Caco-2 (cell line): Measurements from ENCODE around the gene ACTG2. TPM values are rescaled to one million over a fixed set of nuclear protein-coding genes. Genes with fewer than 3 reads are reported as not detected.

Source experiments
- BruUV-seq: library from RNA; stranded (reverse); fragments of 400-500 nt; replicated peaks from 2 replicates; lab custom pipeline; 2021; lab: Mats Ljungman, UMichigan
- CTCF ChIA-PET: fragments of 300-600 bp; sonication (Branson Sonifier 250); formaldehyde crosslinking; loops from one replicate; lab custom pipeline; 2022; ENCODE audit warnings: antibody characterized with exemption; lab: Charles Lee
- POLR2A ChIA-PET: fragments of 300-600 bp; sonication (Branson Sonifier 250); formaldehyde crosslinking; loops from one replicate; lab custom pipeline; 2022; ENCODE audit warnings: antibody characterized with exemption; lab: Charles Lee
- DNase-seq, 2 experiments: peaks; one replicate each; pipeline versions ENCODE4 v3.0.0 to v3.0.0-alpha.2; 2020 to 2022
- H3K27me3 ChIP-seq: replicated peaks from 2 replicates; pipeline ENCODE4 v1.6.0; 2011; ENCODE audit warnings: low read length; ENCODE audit not compliant: control insufficient read depth, insufficient read depth
- H3K36me3 ChIP-seq: 2 replicates; pipeline ENCODE4 v1.5.1; 2011; ENCODE audit warnings: low read length; ENCODE audit not compliant: control insufficient read depth, insufficient read depth
- H3K4me1 ChIP-seq: fragments of 250-450 bp; sonication (Bioruptor Pico); 2 replicates; pipeline ENCODE4 v1.5.1; 2020; ENCODE audit warnings: mild to moderate bottlenecking
- H3K4me3 ChIP-seq: 2 replicates; pipeline ENCODE4 v1.5.1; 2011; ENCODE audit warnings: low read depth, mild to moderate bottlenecking, control low read depth, low read length
- H3K9me3 ChIP-seq: fragments of 250-450 bp; sonication (Bioruptor Pico); 2 replicates; pipeline ENCODE4 v1.5.1; 2020; ENCODE audit warnings: mild to moderate bottlenecking, moderate library complexity
- H3K27ac Mint-ChIP-seq: one replicate; pipeline ENCODE4 v1.8.0; 2022; ENCODE audit warnings: mixed read lengths; ENCODE audit not compliant: unreplicated experiment
- H3K27me3 Mint-ChIP-seq: one replicate; pipeline ENCODE4 v1.8.0; 2022; ENCODE audit warnings: mixed read lengths; ENCODE audit not compliant: insufficient read depth, unreplicated experiment
- H3K36me3 Mint-ChIP-seq: one replicate; pipeline ENCODE4 v1.8.0; 2022; ENCODE audit warnings: mild to moderate bottlenecking, mixed read lengths; ENCODE audit not compliant: insufficient read depth, unreplicated experiment
- H3K4me1 Mint-ChIP-seq: one replicate; pipeline ENCODE4 v1.8.0; 2022; ENCODE audit warnings: low read depth, mixed read lengths; ENCODE audit not compliant: unreplicated experiment
- H3K4me3 Mint-ChIP-seq: one replicate; pipeline ENCODE4 v1.8.0; 2022; ENCODE audit warnings: mild to moderate bottlenecking, moderate library complexity, mixed read lengths; ENCODE audit not compliant: unreplicated experiment
- H3K9me3 Mint-ChIP-seq: one replicate; pipeline ENCODE4 v1.8.0; 2022; ENCODE audit warnings: mixed read lengths; ENCODE audit not compliant: unreplicated experiment
- CTCF ChIP-seq, 2 experiments: fragments of 200-600 bp in 1 of 2; IDR thresholded peaks; 1 replicate in 1 of 2; 2 replicates in 1 of 2; pipeline versions ENCODE4 v1.5.1 to v1.8.0; 2011 to 2022; ENCODE audit warnings: antibody characterized with exemption in 1 of 2, control low read depth in 1 of 2, inconsistent platforms in 1 of 2, low read depth in 1 of 2, low read length in 1 of 2, mild to moderate bottlenecking in 1 of 2, moderate library complexity in 1 of 2; ENCODE audit not compliant: insufficient read depth in 1 of 2, severe bottlenecking in 1 of 2, unreplicated experiment in 1 of 2
- intact Hi-C: fragments of 100-400 bp; cut with micrococcal nuclease; formaldehyde crosslinking; loops from one replicate; pipeline ENCODE4 v1.10.0; 2022; ENCODE audit not compliant: unreplicated experiment
- total RNA-seq: library from RNA; stranded (reverse); gene quantifications from 2 replicates; pipeline ENCODE4 v1.2.3, GENCODE V29; 2022

The ACTG2 gene
- total RNA-seq, 1 experiment from 2014 or later: 2.6 TPM

DNA sequence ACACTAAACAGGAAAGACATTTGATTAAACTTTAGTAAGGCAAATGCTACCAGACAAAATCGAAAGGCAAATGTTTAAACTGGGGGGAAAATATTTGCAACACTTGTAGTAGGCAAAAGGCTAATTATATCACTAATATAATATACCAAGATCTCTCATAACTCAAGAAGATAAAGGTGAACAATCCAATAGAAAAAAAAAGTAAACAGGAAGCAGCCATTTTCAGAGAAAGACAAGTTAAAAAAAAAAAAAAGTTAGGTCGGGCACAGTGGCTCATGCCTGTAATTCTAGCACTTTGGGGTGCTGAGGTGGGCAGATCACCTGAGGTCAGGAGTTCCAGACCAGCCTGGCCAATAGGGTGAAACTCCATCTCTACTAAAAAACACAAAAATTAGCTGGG lies 4.4 kb upstream of the ACTG2 start:
- Mint-ChIP-seq H3K9me3 (no peaks in the 10 kb centered on the region), H3K27me3 (peaks cover 8% of the 10 kb centered on the region), H3K4me3 (no peak overlapping the region), H3K36me3 (no peaks in the 10 kb centered on the region), H3K27ac (no peak overlapping the region), H3K4me1 (no peaks in the 10 kb centered on the region)
- BruUV-seq: no TSS peak
- intact Hi-C loops: no loop called here
- ChIA-PET CTCF (no interaction called here), POLR2A (no interaction called here)
- Histone ChIP-seq H3K4me3 (no peak overlapping the region), H3K9me3 (no peaks in the 10 kb centered on the region), H3K36me3 (no peaks in the 10 kb centered on the region), H3K4me1 (no peaks in the 10 kb centered on the region), H3K27me3 (no peaks in the 10 kb centered on the region)
- no peak for TF ChIP-seq CTCF (IDR thresholded peaks at IDR 0.05; ENCODE audit: insufficient read depth in 1 of 2, low read depth in 1 of 2, low read length in 1 of 2, severe bottlenecking in 1 of 2, unreplicated experiment in 1 of 2)
- no peak for DNase-seq

DNA sequence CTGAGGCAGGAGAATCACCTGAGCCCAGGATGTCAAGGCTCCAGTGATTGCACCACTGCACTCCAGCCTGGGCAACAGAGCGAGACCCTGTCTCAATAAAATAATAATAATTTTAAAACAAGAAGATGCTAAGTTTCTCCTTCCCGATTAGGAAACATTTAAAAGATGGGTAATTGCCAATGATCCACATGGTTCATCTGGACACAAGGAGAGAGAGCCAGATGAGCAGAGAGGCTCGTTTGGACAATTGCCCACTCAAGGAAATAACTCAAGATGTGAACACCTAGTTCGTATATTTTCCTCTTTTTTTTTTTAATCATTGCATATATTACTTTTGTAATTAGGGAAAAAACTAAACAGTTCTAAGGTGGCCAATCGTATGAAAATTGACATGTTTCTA lies 3.6 kb upstream of the ACTG2 start:
- no peaks in the 10 kb centered on the region for H3K9me3 ChIP-seq
- no peaks in the 10 kb centered on the region for H3K9me3 Mint-ChIP-seq
- H3K4me3 Mint-ChIP-seq: no peak overlapping the region
- TF ChIP-seq CTCF (IDR thresholded peaks at IDR 0.05; ENCODE audit: insufficient read depth in 1 of 2, low read depth in 1 of 2, low read length in 1 of 2, severe bottlenecking in 1 of 2, unreplicated experiment in 1 of 2): no peak
- no peak overlapping the region for H3K4me3 ChIP-seq
- H3K27me3 ChIP-seq: no peaks in the 10 kb centered on the region
- intact Hi-C loops: no loop called here
- BruUV-seq: no TSS peak
- POLR2A ChIA-PET: no interaction called here
- H3K36me3 ChIP-seq: no peaks in the 10 kb centered on the region
- no peaks in the 10 kb centered on the region for H3K4me1 ChIP-seq
- no peak overlapping the region for H3K27ac Mint-ChIP-seq
- CTCF ChIA-PET: no interaction called here
- H3K27me3 Mint-ChIP-seq: peaks cover 8% of the 10 kb centered on the region
- no peaks in the 10 kb centered on the region for H3K4me1 Mint-ChIP-seq
- H3K36me3 Mint-ChIP-seq: no peaks in the 10 kb centered on the region
- no peak for DNase-seq

DNA sequence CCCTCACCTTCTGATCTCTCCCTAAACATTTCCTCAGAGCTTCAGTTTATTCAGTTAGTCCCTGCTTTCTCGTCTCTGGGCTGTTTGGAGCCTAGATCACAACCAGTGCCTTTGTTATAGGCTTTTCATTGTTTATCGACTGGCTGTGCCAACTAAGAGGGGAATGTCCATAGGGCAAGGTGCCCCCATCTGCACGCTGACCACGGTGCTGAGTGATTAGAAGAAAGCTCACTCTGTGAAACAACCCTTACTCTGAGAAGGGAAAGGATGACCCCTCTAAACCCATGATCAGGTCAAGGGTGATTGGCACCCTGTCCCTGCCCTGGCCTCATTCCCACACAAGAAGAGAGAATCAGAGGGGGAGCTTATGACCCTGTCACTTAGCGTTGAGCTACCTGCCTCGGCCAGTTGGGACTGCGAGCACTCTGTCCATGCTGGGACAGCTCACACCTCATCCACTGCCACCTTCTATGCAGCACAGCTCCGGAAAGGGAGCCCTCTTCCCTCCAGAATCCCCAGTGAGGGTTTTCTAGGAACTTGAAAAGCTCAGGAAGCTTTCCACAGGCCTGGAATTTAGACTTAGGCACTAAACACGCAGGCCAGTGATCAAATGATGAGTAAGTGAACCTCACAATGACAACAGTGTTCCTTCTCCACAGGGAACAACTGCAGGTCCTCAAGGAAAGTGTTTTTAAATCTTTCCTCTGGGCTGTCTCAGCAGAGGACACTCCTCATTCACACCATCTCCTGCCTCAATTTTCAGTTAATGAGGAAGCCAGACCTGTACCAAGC lies 2.3 kb upstream of the ACTG2 start:
- H3K36me3 Mint-ChIP-seq: no peaks in the 10 kb centered on the region
- no peak overlapping the region for H3K27ac Mint-ChIP-seq
- TF ChIP-seq CTCF (IDR thresholded peaks at IDR 0.05; ENCODE audit: insufficient read depth in 1 of 2, low read depth in 1 of 2, low read length in 1 of 2, severe bottlenecking in 1 of 2, unreplicated experiment in 1 of 2): no peak
- Histone ChIP-seq H3K36me3 (no peaks in the 10 kb centered on the region), H3K4me1 (no peaks in the 10 kb centered on the region), H3K9me3 (no peaks in the 10 kb centered on the region), H3K4me3 (no peak overlapping the region), H3K27me3 (no peaks in the 10 kb centered on the region)
- H3K4me3 Mint-ChIP-seq: no peak overlapping the region
- H3K4me1 Mint-ChIP-seq: no peaks in the 10 kb centered on the region
- intact Hi-C loops: no loop called here
- no peak for DNase-seq
- peaks cover 8% of the 10 kb centered on the region for H3K27me3 Mint-ChIP-seq
- BruUV-seq: no TSS peak
- no peaks in the 10 kb centered on the region for H3K9me3 Mint-ChIP-seq
- ChIA-PET POLR2A (no interaction called here), CTCF (no interaction called here)
